ENCODE data around the gene NRTN. TPM values are rescaled to one million over a fixed set of nuclear protein-coding genes. Genes with fewer than 3 reads are reported as not detected.

NRTN gene
- total and polyA plus RNA-seq, 2 of the 4 experiments (the other 2 are of a cell fraction) = 0.17 to 0.18 TPM

DNA sequence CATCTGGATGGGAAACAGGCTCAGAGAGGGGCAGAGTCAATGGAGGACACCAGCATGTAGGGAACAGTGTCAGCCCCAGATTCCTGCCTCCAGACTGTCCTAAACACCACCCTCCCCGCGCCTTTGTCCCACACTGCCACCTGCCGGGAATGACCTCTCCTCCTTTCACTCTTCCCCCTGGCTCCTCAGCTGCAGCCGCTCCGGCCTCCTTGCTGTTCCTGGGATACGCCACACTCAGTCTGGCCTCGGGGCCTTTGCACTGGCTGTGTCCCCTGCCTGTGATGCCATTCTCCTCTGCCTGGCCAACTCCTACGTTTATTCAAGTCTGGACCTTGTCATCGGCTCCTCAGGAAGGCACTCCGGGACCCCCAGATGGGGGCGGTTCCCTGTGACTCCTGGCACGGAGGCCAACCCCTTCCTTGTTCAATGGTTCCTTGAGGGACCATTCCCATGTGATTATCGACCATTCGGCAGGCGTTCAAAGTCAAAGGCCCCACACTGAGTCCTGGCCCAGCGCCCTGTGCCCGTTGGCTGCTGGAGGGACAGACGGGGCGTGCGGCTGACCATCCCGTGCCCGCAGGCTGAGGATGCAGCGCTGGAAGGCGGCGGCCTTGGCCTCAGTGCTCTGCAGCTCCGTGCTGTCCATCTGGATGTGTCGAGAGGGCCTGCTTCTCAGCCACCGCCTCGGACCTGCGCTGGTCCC is 18.9 kb downstream of the NRTN start:
- no peak overlapping the region for H4K91ac ChIP-seq (ENCODE audit: insufficient read depth, low read depth, low read length)
- H3K9me1 ChIP-seq (ENCODE audit: insufficient read depth, low read length) = peaks cover 4% of the 10 kb centered on the region; the same call in 1 of the 2 replicates
- peaks cover 0 to 5% of the 10 kb centered on the region in 2 experiments; a peak in 2 of 4 replicates for H3K79me1 ChIP-seq (ENCODE audit: low read depth in 1 of 2, low read length in 2 of 2)
- intact Hi-C loops (cut with micrococcal nuclease) (no loop called here), in situ Hi-C loops (cut with MboI; ENCODE audit: low sequenced_read_pairs) (no loop called here), dilution Hi-C loops (cut with HindIII; ENCODE audit: low sequenced_read_pairs, unreplicated experiment) (no loop called here)
- H4K5ac ChIP-seq (ENCODE audit: low read depth, low read length) = no peak overlapping the region
- no peak for DNase-seq
- H3K36me3 ChIP-seq (ENCODE audit: control insufficient read depth, insufficient read depth, low read length) = no peaks in the 10 kb centered on the region
- no peak overlapping the region for H2BK120ac ChIP-seq (ENCODE audit: low read depth, low read length)
- H3K27ac ChIP-seq (ENCODE audit: insufficient read depth, low read length) = no peak overlapping the region
- ChIA-PET POLR2A (ENCODE audit: unreplicated experiment) (no interaction called here), CTCF (interaction anchor here (2.2 kb wide), 1 partner anchor 19 kb away, joined by 7 read pairs; the partner anchor contains the start of gene NRTN)
- H2AK5ac ChIP-seq (ENCODE audit: low read depth, low read length) = no peak overlapping the region
- no peak overlapping the region for H3K4me2 ChIP-seq (ENCODE audit: low read depth, low read length)
- no peak overlapping the region for H4K8ac ChIP-seq (ENCODE audit: low read depth in 2 of 2, low read length in 2 of 2)
- H2BK15ac ChIP-seq (ENCODE audit: low read depth, low read length) = no peak overlapping the region
- WGBS, 2 experiments (ENCODE audit: extremely low coverage in 2 of 2, insufficient read length in 1 of 2) = 90% methylated on average over 19 of the region's 30 CpGs; no CpG with 5 or more reads in 1 of the 2 experiments
- H3K14ac ChIP-seq (replicated peaks; ENCODE audit: low read depth, low read length) = no peak overlapping the region
- H4K20me1 ChIP-seq (ENCODE audit: insufficient read depth, low read length) = no peaks in the 10 kb centered on the region; the same call in 1 of the 2 replicates
- H3K4ac ChIP-seq (ENCODE audit: low read depth, low read length) = no peak overlapping the region
- TF ChIP-seq MAFK (IDR thresholded peaks at IDR 0.05; ENCODE audit: low read depth, low read length) = no peak
- no peak for TF ChIP-seq BHLHE40 (IDR thresholded peaks at IDR 0.05; ENCODE audit: low read depth, low read length)
- TF ChIP-seq CEBPB (IDR thresholded peaks at IDR 0.05; ENCODE audit: low read depth, low read length) = no peak
- TF ChIP-seq NFE2L2 (IDR thresholded peaks at IDR 0.05; ENCODE audit: low read depth, low read length) = no peak
- TF ChIP-seq RFX5 (IDR thresholded peaks at IDR 0.05; ENCODE audit: low read depth, low read length) = no peak
- TF ChIP-seq, protein P1, sequence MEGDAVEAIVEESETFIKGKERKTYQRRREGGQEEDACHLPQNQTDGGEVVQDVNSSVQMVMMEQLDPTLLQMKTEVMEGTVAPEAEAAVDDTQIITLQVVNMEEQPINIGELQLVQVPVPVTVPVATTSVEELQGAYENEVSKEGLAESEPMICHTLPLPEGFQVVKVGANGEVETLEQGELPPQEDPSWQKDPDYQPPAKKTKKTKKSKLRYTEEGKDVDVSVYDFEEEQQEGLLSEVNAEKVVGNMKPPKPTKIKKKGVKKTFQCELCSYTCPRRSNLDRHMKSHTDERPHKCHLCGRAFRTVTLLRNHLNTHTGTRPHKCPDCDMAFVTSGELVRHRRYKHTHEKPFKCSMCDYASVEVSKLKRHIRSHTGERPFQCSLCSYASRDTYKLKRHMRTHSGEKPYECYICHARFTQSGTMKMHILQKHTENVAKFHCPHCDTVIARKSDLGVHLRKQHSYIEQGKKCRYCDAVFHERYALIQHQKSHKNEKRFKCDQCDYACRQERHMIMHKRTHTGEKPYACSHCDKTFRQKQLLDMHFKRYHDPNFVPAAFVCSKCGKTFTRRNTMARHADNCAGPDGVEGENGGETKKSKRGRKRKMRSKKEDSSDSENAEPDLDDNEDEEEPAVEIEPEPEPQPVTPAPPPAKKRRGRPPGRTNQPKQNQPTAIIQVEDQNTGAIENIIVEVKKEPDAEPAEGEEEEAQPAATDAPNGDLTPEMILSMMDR (conservative IDR thresholded peaks at IDR 0.05; ENCODE audit: low read depth, low read length) = 0 out of 2 replicates have a peak, but pooled peaks have one; percentile 10
- no peak overlapping the region for H2AFZ ChIP-seq (replicated peaks; ENCODE audit: low read length, poor library complexity)
- no peak overlapping the region for H2AK9ac ChIP-seq (replicated peaks; ENCODE audit: low read depth, low read length, poor library complexity)
- H3K9ac ChIP-seq (ENCODE audit: low read depth, low read length) = no peak overlapping the region
- no peak overlapping the region for H3K23ac ChIP-seq (ENCODE audit: low read depth, low read length)
- BruUV-seq (replicated peaks) = no TSS peak
- no peak overlapping the region for H3K4me3 ChIP-seq (ENCODE audit: insufficient read depth, low read depth, low read length)
- H3K4me1 ChIP-seq (ENCODE audit: control insufficient read depth, insufficient read depth, low read length) = peaks cover 9% of the 10 kb centered on the region
- no peak overlapping the region for H3K18ac ChIP-seq (ENCODE audit: low read depth, low read length)
- no peak overlapping the region for H3K56ac ChIP-seq (ENCODE audit: extremely low read depth, insufficient read depth, low read length)
- H3K9me3 ChIP-seq (ENCODE audit: control insufficient read depth, insufficient read depth, low read length) = no peaks in the 10 kb centered on the region
- H2BK5ac ChIP-seq (ENCODE audit: low read depth, low read length, poor library complexity, severe bottlenecking) = no peak overlapping the region
- H2BK20ac ChIP-seq (ENCODE audit: low read depth, low read length) = no peak overlapping the region
- H3K27me3 ChIP-seq (ENCODE audit: control insufficient read depth, insufficient read depth, low read length) = no peaks in the 10 kb centered on the region
- no peak for ATAC-seq (ENCODE audit: low read depth)

Data from IMR-90 (cell line).